ENCODE results near the gene AP2S1. TPM values are rescaled to one million over a fixed set of nuclear protein-coding genes. Genes with fewer than 3 reads are reported as not detected.
"Not testable (repeated sequence)": the region's sequence is repeated elsewhere in the genome, so short reads cannot be mapped to it uniquely, and the experiment has no call there.

The AP2S1 gene
- total and polyA plus RNA-seq, 3 donors from 2014 or later, result 121 to 140 (median 127) TPM

DNA sequence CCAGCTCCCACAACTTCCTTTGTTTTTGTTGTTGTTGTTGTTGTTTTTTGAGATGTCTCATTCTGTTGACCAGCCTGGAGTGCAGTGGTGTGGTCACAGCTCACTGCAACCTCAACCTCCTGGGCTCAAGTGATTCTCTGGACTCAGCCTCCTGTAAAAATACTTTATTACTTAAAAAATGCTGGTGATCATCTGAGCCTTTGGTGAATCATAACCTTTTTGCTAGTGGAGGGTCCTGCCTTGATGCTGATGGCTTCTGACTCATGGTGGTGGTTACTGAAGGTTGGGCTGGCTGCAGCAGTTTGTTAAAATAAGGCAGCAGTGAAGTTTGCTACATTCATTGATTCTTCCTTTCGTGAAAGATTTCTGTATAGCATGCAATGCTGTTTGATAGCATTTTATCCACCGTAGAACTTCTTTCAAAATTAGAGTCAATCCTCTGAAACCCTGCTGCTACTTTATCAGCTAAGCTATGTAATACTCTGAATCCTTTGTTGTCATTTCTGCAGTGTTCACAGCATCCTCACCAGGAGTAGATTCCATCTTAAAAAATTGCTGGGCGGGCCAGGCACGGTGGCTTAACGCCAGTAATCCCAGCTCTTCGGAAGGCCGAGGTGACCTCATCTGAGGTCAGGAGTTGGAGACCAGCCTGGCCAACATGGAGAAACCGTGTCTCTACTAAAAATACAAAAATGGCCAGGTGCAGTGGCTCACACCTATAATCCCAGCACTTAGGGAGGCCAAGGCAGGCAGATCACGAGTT is 28.1 kb upstream of the AP2S1 start:
- Histone ChIP-seq H3K36me3 (ENCODE audit: low read depth, missing control alignments) (no peaks in the 10 kb centered on the region), H3K4me3 (no peak overlapping the region), H3K9me3 (no peaks in the 10 kb centered on the region), H3K27ac (no peak overlapping the region), H3K27me3 (no peaks in the 10 kb centered on the region), H3K4me1 (peaks cover 3% of the 10 kb centered on the region)
- DNase-seq, result no peak
- intact Hi-C loops (cut with DNase I; ENCODE audit: low total_unique reads), result no loop called here
- WGBS, 2 donors, result 71 to 82% methylated on average over 9 of the region's 9 CpGs
- TF ChIP-seq, protein P1, sequence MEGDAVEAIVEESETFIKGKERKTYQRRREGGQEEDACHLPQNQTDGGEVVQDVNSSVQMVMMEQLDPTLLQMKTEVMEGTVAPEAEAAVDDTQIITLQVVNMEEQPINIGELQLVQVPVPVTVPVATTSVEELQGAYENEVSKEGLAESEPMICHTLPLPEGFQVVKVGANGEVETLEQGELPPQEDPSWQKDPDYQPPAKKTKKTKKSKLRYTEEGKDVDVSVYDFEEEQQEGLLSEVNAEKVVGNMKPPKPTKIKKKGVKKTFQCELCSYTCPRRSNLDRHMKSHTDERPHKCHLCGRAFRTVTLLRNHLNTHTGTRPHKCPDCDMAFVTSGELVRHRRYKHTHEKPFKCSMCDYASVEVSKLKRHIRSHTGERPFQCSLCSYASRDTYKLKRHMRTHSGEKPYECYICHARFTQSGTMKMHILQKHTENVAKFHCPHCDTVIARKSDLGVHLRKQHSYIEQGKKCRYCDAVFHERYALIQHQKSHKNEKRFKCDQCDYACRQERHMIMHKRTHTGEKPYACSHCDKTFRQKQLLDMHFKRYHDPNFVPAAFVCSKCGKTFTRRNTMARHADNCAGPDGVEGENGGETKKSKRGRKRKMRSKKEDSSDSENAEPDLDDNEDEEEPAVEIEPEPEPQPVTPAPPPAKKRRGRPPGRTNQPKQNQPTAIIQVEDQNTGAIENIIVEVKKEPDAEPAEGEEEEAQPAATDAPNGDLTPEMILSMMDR (IDR thresholded peaks at IDR 0.05), result no peak
- no peak for TF ChIP-seq POLR2A (IDR thresholded peaks at IDR 0.05)

DNA sequence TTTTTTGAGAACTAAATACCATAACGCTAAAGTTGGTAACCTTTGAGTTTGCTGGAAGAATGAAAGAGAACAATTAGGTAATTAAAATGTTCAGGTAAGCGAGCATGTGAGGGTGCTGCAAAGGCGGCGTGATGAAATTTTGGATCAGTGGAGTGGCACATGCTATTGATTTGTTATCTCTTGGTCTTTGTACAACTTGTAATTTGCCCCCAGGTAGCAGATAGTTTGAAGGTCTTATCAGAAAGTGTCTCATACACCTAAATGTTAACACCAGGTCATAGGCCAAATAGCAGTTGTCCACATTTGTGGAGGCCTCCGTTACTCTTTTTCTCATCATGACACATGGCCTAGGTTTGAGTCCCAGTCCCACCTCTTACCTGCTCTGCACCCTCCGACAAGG is 25.0 kb upstream of the AP2S1 start:
- H3K27me3 ChIP-seq, result no peaks in the 10 kb centered on the region
- no peak overlapping the region for H3K27ac ChIP-seq
- intact Hi-C loops (cut with DNase I; ENCODE audit: low total_unique reads), result no loop called here
- no peak for DNase-seq
- TF ChIP-seq, protein P1 (IDR thresholded peaks at IDR 0.05), result no peak
- TF ChIP-seq POLR2A (IDR thresholded peaks at IDR 0.05), result no peak
- H3K4me3 ChIP-seq, result no peak overlapping the region
- H3K4me1 ChIP-seq, result no peaks in the 10 kb centered on the region
- H3K36me3 ChIP-seq (ENCODE audit: low read depth, missing control alignments), result no peaks in the 10 kb centered on the region
- H3K9me3 ChIP-seq, result no peaks in the 10 kb centered on the region
- WGBS, 2 donors, result 88 to 90% methylated on average over 6 of the region's 6 CpGs

DNA sequence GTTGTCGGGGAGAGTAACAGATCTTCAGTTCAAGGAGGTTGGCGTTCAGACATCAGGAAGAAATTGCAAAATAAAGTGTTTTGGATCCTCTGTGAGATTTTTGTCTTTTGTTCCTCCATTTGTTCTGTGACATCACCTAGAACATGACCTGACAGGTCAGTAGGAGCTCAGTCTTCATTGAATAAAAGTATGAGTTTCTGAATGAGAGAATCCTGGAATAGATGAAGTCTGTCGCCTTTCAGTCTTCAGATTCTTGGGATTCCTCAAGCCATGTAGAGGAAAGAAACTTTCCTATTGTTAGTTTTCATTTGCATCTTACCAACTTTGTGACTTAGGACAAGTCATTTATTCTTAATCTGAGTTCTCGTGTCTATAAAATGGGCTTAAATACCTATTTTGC is 24.6 kb upstream of the AP2S1 start:
- TF ChIP-seq, protein P1 (IDR thresholded peaks at IDR 0.05), result no peak
- no peak for TF ChIP-seq POLR2A (IDR thresholded peaks at IDR 0.05)
- no peak for DNase-seq
- 71 to 84% methylated on average over 4 of the region's 4 CpGs for WGBS, 2 donors
- Histone ChIP-seq H3K9me3 (no peaks in the 10 kb centered on the region), H3K27ac (no peak overlapping the region), H3K36me3 (ENCODE audit: low read depth, missing control alignments) (no peaks in the 10 kb centered on the region), H3K4me1 (no peaks in the 10 kb centered on the region), H3K4me3 (no peak overlapping the region), H3K27me3 (no peaks in the 10 kb centered on the region)
- intact Hi-C loops (cut with DNase I; ENCODE audit: low total_unique reads), result no loop called here

DNA sequence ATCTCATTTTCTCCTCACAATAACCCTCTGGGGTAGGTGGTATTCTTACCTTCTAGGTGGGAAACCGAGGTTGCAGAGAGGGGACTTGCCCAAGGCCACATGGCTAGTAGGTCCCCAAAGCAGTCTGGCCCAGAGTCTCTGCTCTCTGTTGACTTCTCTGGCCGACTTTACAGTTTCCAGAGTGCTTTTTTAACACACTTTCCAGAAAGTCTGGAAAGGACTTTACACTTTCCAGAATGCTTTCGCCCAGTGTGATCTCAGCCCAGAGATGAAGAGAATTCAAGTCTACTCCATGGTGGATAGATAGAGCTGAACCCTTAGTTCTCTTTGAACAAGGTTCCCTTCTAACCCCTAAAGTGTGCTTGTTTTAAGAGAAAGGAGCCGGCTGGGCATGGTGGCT is 22.3 kb upstream of the AP2S1 start:
- 71 to 72% methylated on average over 3 to 4 of the region's 4 CpGs for WGBS, 2 donors
- intact Hi-C loops (cut with DNase I; ENCODE audit: low total_unique reads), result no loop called here
- no peak for DNase-seq
- no peak overlapping the region for H3K4me3 ChIP-seq
- H3K36me3 ChIP-seq (ENCODE audit: low read depth, missing control alignments), result no peaks in the 10 kb centered on the region
- TF ChIP-seq, protein P1 (IDR thresholded peaks at IDR 0.05), result no peak
- TF ChIP-seq POLR2A (IDR thresholded peaks at IDR 0.05), result no peak
- no peaks in the 10 kb centered on the region for H3K27me3 ChIP-seq
- no peak overlapping the region for H3K27ac ChIP-seq
- H3K9me3 ChIP-seq, result no peaks in the 10 kb centered on the region
- H3K4me1 ChIP-seq, result no peaks in the 10 kb centered on the region

DNA sequence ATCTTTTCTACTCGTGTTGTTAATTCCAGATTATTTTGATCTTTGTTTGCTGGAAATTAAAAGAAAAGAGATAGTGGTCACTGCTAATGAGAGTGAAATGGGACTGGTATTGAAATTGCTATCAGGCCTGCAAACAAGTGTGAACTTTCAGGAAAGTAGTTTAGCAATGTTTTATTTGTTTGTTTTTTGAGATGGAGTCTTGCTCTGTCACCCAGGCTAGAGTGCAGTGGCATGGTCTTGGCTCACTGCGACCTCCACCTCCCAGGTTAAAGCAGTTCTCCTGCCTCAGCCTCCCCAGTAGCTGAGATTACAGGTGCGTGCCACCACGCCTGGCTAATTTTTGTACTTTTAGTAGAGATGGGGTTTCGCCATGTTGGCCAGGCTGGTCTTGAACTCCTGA is 20.5 kb upstream of the AP2S1 start:
- H3K27ac ChIP-seq; H3K36me3 ChIP-seq (ENCODE audit: low read depth, missing control alignments); H3K4me3 ChIP-seq; DNase-seq; intact Hi-C loops (cut with DNase I; ENCODE audit: low total_unique reads); H3K4me1 ChIP-seq; H3K9me3 ChIP-seq; H3K27me3 ChIP-seq: not testable (repeated sequence)
- 85 to 87% methylated on average over 5 of the region's 5 CpGs for WGBS, 2 donors
